Renal cortical epithelial cell (primary cell): ENCODE results near the gene ORC2. TPM values are rescaled to one million over a fixed set of nuclear protein-coding genes. Genes with fewer than 3 reads are reported as not detected.
A peak's percentile ranks its signal among the peaks of the same experiment; 100 is the strongest.
"Not testable (repeated sequence)": the region's sequence is repeated elsewhere in the genome, so short reads cannot be mapped to it uniquely, and the experiment has no call there.

ENCODE experiments used
- DNase-seq: peaks from one replicate; pipeline ENCODE4 v3.0.0-alpha.2; 2011; ENCODE audit warnings: low read depth
- total RNA-seq: library from RNA; depleted of rRNA; stranded (reverse); fragments of >200 nt; gene quantifications from 2 replicates; pipeline ENCODE4 v1.2.3, GENCODE V29; 2014

ORC2 gene
- total RNA-seq, 1 donor from 2014 or later, result 20.7 TPM

DNA sequence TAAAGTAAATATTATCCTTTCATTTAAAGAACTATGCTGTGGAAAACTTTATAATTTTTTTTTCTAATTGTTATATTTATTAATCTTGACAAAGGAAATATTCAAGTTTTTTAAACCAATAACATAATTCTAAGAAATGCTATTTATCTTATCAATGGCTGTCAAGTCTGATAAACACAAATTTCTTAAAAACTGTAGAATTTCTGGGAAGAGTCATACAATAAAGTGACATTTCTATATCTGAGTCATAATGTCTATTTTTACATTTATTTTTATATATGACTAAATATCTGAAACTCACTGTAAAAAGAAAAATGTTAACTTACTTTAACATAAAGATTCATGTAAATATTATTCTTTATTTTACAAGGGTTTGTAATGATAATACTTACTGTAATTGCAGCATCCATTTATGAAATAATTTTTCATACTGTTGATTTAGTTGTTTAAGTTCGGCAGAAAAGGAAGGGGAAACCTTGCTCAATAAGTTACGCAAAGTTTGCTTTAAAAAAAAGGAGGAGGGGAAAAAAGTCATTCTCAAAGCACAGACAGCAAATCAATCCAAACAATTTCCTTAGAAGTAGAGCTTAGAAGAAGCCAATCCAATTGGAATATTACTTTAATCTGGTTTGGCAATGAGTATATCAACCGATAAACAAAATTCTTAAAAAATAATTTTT is 32.4 kb downstream of the ORC2 start:
- no peak for DNase-seq

DNA sequence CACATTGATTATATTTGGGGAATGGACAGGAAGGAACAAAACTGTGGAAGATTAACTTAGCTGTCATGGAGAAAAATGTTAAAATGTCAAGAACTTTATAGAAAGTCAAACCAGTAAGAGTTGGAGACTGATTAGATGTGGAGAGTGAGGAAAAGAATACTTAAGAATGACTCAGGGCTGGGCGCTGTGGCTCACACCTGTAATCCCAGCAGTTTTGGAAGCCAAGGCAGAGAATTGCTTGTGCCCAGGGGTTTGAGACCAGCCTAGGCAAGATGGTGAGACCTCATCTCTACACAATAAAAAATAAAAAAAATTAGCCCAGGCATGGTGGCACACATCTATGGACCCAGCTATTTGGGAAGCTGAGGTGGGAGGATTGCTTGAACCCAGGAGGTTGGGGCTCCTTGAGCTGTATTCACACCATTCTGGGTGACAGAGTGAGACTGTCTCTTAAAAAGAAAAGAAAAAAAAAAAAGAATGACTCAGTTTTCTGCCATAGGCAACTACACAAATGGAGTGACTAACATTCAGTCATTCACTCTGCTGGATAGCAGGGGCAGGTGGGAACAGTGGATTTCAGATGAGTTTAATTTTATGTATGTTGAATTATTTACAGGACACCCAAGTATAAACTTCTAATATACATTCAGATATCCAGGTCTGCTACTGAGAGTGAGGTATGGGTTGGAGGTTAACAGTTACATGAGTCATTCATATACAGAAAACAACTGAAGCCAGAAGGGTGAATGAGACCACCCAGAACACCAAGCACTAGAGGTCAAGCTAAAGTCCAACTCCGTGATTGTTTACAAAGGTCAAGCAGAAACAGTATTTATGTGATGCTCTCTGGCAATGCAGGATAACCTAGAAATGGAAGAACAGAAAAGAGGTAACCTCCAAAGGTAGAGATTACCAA is 33.9 kb downstream of the ORC2 start:
- peak; percentile 29 for DNase-seq

GRCh38 chr2:200922439-200922838 is 41.0 kb downstream of the ORC2 start:
- no peak for DNase-seq

- DNase-seq, result peak; percentile 11
Measured at GRCh38 chr2:200913654-200914053, 49.8 kb downstream of the ORC2 start.

DNA sequence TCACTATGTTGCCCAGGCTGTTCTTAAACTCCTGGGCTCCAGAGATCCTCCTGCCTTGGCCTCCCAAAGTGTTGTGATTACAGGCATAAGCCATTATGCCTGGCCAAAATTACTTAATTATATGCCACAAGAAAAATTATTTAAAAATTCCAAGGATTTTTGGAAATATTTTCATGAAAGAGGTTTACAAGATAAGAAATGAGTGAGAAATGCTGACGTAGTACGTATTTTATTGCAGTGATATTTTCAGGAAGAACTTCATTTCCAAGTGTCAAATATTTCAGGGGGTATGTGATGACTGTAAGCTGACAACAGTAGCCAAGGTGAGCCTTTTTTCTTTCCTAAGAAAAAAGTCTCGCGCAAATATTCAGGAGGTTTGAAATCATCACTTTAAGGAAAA is 53.5 kb downstream of the ORC2 start:
- DNase-seq, result no peak

DNA sequence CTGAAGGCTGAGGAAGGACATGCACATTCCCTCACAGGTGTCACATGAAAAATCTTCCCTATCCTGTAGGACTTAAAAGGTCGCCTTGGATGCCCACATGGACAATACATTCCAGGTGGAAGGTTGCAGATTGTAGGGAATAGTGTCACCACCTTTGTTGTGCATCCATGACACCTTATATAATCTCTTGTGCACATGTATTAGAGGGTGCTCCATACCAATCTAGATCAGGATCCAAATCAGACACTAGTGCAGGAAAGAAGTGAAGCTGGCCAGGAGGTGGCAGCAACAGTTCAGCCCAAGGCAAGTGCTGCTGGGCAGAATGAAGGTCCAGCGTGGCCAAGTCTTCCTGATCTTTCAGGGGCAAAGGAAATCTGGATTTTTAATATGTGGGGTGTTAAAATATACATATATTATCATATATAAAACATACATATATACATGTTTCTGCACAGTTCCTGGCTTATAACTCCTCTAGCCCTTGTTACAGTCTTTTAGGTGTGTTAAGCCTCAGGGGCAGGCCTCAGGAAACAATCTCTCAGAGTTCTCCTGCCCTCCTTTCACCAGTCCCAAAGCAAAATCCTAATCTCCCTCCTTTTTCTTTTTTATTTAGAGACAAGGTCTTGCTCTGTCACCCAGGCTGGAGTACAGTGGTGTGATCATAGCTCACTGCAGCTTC is 57.7 kb downstream of the ORC2 start:
- peak; percentile 63 for DNase-seq

GRCh38 chr2:200901459-200902072 is 61.9 kb downstream of the ORC2 start:
- DNase-seq, result peak; percentile 89

DNA sequence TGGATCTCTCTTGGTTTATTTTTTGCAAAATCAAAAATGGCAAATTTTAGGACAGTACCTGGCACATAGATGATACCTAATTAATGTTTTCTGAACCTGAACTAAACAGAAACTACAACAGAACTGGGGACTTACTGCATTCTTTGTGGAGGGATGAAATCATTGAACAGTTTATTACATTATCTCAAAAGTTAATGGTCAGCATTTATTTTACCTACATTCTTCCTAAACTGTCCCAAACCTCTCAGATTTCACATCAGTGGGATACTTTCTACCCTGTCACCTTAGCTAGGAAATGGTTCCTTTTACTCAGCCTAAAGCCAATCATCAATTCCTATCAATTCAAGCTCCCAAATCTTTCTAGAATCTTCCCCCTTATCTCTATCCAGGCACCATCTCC is 64.0 kb downstream of the ORC2 start:
- no peak for DNase-seq

DNA sequence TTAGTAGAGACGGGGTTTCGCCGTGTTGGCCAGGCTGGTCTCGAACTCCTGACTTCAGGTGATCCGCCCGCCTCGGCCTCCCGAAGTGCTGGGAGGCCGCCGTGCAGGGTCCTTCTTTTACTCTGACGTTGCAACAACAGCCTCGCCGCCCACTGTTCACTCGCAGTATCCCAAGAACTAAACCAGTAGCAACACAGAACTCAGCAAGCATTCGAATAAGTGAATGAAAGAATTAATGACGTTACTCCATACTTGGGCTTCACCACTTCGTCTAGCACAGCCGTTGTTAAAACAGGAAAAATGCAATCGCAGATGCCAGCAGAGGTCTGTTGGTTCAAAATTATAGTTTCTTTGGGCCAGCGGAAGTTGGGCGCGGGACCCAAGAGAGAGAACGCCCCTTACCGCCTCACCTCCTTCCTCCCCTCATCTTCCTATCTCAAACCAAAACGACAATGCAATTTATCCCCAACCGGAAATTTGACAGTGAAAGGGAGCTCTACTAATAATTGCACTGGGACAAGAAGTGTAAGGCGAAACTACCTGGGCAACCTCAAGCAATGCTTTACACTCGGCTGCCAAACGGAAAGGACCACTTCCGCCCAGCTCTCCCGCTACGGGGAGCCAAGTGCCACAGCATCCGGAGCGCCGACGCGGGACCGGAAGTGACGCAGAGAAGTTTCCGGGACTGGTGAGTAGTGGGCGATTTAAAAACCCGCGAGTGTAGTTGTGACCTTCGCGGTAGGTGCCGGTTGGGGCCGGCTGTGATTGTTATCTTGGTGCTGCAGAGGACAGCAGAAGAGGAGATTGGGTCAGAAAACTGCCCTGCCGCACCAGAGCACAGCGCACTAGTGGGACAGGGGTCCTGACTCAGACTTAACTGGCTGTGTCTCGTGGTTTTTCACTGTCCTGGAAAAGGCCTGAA is 74.5 kb downstream of the ORC2 start, which contains the start of the genes NIF3L1 and PPIL3:
TSS of gene NIF3L1 (plus strand) at position 668 of the 922 bp plus-strand sequence. CDS start 2,573 bp downstream, outside the sequence.
TSS of gene PPIL3 (minus strand) at position 374 of the 922 bp plus-strand sequence. CDS start 1,462 bp downstream, outside the sequence.
- DNase-seq, result peak; percentile 95

- not testable (repeated sequence) for DNase-seq
Measured at GRCh38 chr2:200881715-200882249, 81.7 kb downstream of the ORC2 start.

- DNase-seq, result no peak
Measured at GRCh38 chr2:200878289-200878880, 85.1 kb downstream of the ORC2 start.

GRCh38 chr2:200877443-200877842 is 86.0 kb downstream of the ORC2 start:
- DNase-seq, result no peak

DNA sequence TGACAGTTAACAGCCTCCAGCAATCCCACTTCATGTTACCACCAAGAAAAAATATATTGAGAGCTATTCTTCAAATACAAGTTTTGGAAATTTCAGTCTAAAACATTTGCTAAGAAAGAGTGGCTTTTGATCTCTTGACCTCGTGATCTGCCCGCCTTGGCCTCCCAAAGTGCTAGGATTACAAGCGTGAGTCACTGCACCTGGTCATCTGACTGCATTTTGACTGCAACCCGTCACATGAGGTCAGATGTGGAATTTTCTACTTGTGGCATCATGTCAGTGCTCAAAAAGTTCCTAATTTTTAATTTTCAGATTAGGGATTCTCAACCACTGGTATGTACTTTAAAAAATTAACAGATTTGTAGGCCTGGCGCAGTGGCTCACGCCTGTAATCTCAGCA is 89.9 kb downstream of the ORC2 start:
- DNase-seq, result no peak

GRCh38 chr2:200871151-200871550 is 92.3 kb downstream of the ORC2 start:
- DNase-seq, result no peak

DNA sequence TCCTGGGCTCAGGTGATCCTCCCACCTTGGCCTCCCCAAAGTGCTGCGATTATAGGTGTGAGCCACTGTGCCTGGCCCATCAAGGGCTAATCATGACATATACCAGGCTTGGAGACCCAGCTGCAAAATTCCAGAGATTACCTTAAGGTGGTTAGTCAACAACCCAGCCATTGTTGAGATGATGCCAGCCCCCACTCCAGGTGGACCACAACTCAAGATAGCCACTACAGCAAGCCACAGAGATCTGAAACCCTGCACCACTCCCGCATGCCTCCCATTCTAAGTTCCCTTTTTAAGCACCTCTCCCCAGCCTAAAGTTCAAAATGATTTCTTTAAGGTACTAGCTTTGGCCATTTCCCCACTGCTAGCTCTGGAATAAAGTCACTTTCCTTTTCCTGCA is 94.4 kb downstream of the ORC2 start:
- DNase-seq, result no peak

GRCh38 chr2:200864176-200865034 is 99.1 kb downstream of the ORC2 start, which contains the start of gene CLK1:
Gene CLK1, minus strand, starts transcription at chr2:200864658. Its CDS starts 2,796 bp downstream, at chr2:200861862.
- peak; percentile 82 for DNase-seq

DNA sequence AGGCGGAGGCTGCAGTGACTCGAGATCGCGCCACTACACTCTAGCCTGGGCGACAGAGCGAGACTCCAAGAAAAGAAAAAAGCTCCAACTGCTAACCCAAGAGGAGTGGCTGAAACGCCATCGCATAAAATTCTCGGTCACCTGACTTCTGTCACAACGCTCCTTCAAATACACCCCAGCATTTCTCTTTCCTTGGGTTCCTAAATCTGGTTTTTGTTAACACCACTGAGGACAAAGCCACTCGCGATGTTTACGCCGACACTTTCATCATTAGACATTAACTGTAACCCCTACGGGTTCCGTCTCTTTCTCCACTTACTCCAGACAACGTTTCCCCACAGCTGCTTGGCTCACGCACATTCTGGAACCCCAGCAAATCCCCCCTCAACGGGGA is 99.7 kb downstream of the ORC2 start:
- DNase-seq, result peak; percentile 27

- peak; percentile 75 for DNase-seq
Measured at GRCh38 chr2:200862532-200863000, 100.9 kb downstream of the ORC2 start.
